ENCODE measurements around the gene TMEM247. TPM values are rescaled to one million over a fixed set of nuclear protein-coding genes. Genes with fewer than 3 reads are reported as not detected.

TMEM247 gene
- total and polyA plus RNA-seq, 4 donors, result not detected

GRCh38 chr2:46438794-46439193 lies 40.6 kb upstream of the TMEM247 start:
- Histone ChIP-seq H3K36me3 (ENCODE audit: control insufficient read depth in 4 of 4, insufficient read depth in 3 of 4, low read depth in 1 of 4, low read length in 3 of 4) (no peaks in the 10 kb centered on the region), H3K4me3 (ENCODE audit: low read depth in 1 of 3, low read length in 3 of 3) (no peak overlapping the region), H3K9me3 (ENCODE audit: control insufficient read depth in 4 of 4, low read length in 3 of 4) (no peaks in the 10 kb centered on the region), H3K9ac (ENCODE audit: low read depth in 1 of 2, low read length in 2 of 2) (no peak overlapping the region), H3K27me3 (ENCODE audit: control insufficient read depth in 4 of 4, insufficient read depth in 4 of 4, low read length in 3 of 4) (no peaks in the 10 kb centered on the region), H3K27ac (ENCODE audit: low read depth in 1 of 2, low read length in 2 of 2) (no peak overlapping the region), H3K4me1 (ENCODE audit: control insufficient read depth in 4 of 4, insufficient read depth in 4 of 4, low read length in 3 of 4) (peaks cover 0 to 4% (median 0%) of the 10 kb centered on the region in 4 donors)
- 72% methylated on average over 2 of the region's 2 CpGs for WGBS
- TF ChIP-seq YY1 (IDR thresholded peaks at IDR 0.05) (no peak), HNF4A (conservative IDR thresholded peaks at IDR 0.05) (no peak), REST (IDR thresholded peaks at IDR 0.05) (no peak)
- DNase-seq (ENCODE audit: low spot score), result no peak

- Histone ChIP-seq H3K9me3 (ENCODE audit: control insufficient read depth in 4 of 4, low read length in 3 of 4) (no peaks in the 10 kb centered on the region), H3K27me3 (ENCODE audit: control insufficient read depth in 4 of 4, insufficient read depth in 4 of 4, low read length in 3 of 4) (no peaks in the 10 kb centered on the region), H3K36me3 (ENCODE audit: control insufficient read depth in 4 of 4, insufficient read depth in 3 of 4, low read depth in 1 of 4, low read length in 3 of 4) (no peaks in the 10 kb centered on the region), H3K4me3 (ENCODE audit: low read depth in 1 of 3, low read length in 3 of 3) (no peak overlapping the region), H3K27ac (ENCODE audit: low read depth in 1 of 2, low read length in 2 of 2) (no peak overlapping the region), H3K9ac (ENCODE audit: low read depth in 1 of 2, low read length in 2 of 2) (no peak overlapping the region), H3K4me1 (ENCODE audit: control insufficient read depth in 4 of 4, insufficient read depth in 4 of 4, low read length in 3 of 4) (peaks cover 0 to 4% (median 0%) of the 10 kb centered on the region in 4 donors)
- no peak for TF ChIP-seq EGR1 (IDR thresholded peaks at IDR 0.05; ENCODE audit: low read depth in 2 of 2)
- no peak for TF ChIP-seq NR2F2 (IDR thresholded peaks at IDR 0.05)
- no peak for TF ChIP-seq HNF4A (conservative IDR thresholded peaks at IDR 0.05)
- TF ChIP-seq SP1 (IDR thresholded peaks at IDR 0.05), result no peak
- no peak for TF ChIP-seq HNF4G (IDR thresholded peaks at IDR 0.05)
- TF ChIP-seq, protein P1, sequence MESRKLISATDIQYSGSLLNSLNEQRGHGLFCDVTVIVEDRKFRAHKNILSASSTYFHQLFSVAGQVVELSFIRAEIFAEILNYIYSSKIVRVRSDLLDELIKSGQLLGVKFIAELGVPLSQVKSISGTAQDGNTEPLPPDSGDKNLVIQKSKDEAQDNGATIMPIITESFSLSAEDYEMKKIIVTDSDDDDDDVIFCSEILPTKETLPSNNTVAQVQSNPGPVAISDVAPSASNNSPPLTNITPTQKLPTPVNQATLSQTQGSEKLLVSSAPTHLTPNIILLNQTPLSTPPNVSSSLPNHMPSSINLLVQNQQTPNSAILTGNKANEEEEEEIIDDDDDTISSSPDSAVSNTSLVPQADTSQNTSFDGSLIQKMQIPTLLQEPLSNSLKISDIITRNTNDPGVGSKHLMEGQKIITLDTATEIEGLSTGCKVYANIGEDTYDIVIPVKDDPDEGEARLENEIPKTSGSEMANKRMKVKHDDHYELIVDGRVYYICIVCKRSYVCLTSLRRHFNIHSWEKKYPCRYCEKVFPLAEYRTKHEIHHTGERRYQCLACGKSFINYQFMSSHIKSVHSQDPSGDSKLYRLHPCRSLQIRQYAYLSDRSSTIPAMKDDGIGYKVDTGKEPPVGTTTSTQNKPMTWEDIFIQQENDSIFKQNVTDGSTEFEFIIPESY (IDR thresholded peaks at IDR 0.05), result no peak
- no peak for TF ChIP-seq YY1 (IDR thresholded peaks at IDR 0.05)
- TF ChIP-seq, protein P2, sequence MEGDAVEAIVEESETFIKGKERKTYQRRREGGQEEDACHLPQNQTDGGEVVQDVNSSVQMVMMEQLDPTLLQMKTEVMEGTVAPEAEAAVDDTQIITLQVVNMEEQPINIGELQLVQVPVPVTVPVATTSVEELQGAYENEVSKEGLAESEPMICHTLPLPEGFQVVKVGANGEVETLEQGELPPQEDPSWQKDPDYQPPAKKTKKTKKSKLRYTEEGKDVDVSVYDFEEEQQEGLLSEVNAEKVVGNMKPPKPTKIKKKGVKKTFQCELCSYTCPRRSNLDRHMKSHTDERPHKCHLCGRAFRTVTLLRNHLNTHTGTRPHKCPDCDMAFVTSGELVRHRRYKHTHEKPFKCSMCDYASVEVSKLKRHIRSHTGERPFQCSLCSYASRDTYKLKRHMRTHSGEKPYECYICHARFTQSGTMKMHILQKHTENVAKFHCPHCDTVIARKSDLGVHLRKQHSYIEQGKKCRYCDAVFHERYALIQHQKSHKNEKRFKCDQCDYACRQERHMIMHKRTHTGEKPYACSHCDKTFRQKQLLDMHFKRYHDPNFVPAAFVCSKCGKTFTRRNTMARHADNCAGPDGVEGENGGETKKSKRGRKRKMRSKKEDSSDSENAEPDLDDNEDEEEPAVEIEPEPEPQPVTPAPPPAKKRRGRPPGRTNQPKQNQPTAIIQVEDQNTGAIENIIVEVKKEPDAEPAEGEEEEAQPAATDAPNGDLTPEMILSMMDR (IDR thresholded peaks at IDR 0.05; ENCODE audit: low read depth, low read length, missing input control), result no peak
- TF ChIP-seq JUND (IDR thresholded peaks at IDR 0.05), result no peak
- no peak for TF ChIP-seq REST (IDR thresholded peaks at IDR 0.05)
- TF ChIP-seq GABPA (IDR thresholded peaks at IDR 0.05 in 1 of 2, conservative IDR thresholded peaks at IDR 0.05 in 1 of 2), result no peak
- TF ChIP-seq MAX (IDR thresholded peaks at IDR 0.05), result no peak
- 66% methylated on average over 2 of the region's 2 CpGs for WGBS
- DNase-seq (ENCODE audit: low spot score), result no peak
Observed at GRCh38 chr2:46439582-46439981, 39.8 kb upstream of the TMEM247 start.
